ENCODE results near the gene HNRNPC.

DNA sequence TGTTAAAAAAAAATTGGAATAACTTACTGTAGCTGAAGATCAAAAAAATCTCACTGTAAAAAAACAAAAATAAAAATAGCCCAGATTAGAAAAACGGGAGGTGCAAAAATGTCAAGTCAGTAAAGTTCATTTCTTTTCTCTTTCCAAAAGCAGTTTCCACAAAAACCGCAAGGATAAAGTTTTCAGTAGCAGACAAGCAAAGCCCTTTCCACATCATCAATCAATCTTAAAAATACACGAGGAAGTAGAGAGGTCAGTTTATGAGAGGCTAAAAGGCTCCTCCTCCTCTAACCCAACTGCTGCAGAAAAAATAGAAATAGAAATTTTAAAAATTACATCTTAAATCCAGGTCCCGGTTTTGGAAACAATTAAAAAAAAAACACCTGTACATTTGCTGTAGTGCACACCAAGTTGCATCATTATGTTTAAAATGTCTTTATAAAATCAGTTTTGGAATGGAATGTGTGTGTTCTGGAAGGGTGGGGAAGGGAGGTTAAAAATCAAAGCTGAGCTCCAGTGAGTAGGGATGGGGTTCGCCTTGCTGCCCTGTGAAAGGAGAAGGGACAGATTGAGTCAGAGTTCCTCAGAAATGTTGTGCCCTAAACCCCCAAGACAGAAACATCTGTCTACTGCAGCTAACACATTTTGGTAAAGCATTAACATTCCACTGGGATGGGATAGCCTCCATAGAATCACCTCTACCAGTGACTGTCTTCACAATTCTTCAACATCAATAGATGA lies 5.8 kb downstream of the HNRNPC start:
- TF ChIP-seq CTCF (conservative IDR thresholded peaks at IDR 0.05; ENCODE audit: low read length) (no peak), EZH2phosphoT487 (IDR thresholded peaks at IDR 0.05; ENCODE audit: borderline replicate concordance) (no peak)

All from Loucy (cell line).